ENCODE data around the gene PIK3CB.

DNA sequence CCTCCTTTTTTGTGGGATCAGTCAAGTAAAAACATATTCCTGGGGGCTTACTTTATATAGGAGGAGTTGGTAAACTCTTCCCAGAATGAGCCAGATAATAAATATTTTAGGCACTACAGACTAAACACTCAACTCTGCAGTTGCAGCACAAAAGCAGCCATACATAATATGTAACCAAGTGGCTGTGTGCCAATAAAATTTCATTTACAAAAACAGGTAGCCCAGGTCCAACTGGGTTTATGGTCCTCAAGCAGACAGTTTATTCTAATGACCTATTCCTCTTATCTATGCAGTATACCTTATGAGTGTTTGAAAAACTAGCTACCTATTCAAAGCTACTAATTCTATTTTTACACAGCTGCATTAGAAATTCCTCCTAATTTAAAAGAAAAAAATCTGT, 164.3 kb downstream of the PIK3CB start:
- TF ChIP-seq CTCF (IDR thresholded peaks at IDR 0.05; ENCODE audit: low read length) (no peak), EZH2phosphoT487 (IDR thresholded peaks at IDR 0.05; ENCODE audit: low read length) (no peak)
